Myometrial cell (primary cell): ENCODE measurements around the gene KIF26B. TPM values are rescaled to one million over a fixed set of nuclear protein-coding genes. Genes with fewer than 3 reads are reported as not detected.

Experiments
- total RNA-seq: library from RNA; depleted of rRNA; stranded (reverse); fragments of >200 nt; gene quantifications from 2 replicates; pipeline ENCODE4 v1.2.3, GENCODE V29; 2015

The KIF26B gene
- total RNA-seq = 15.9 and 17.4 TPM in 2 replicates

GRCh38 chr1:245154429-245155271 is at the start of gene KIF26B:
Gene KIF26B, plus strand, starts transcription at chr1:245154985. Its CDS starts 440 bp downstream, at chr1:245155425.

